Common myeloid progenitor, CD34-positive (primary cell): ENCODE results near the gene PSMD5.

Experiments used
- CTCF ChIA-PET: fragments of 350-600 bp; sonication (Branson Sonifier 250); formaldehyde crosslinking; loops from one replicate; lab custom pipeline; 2021; ENCODE audit warnings: antibody characterized with exemption; lab: Charles Lee
- POLR2A ChIA-PET: fragments of 350-600 bp; sonication (Branson Sonifier 250); formaldehyde crosslinking; loops from one replicate; lab custom pipeline; 2021; ENCODE audit warnings: antibody characterized with exemption; lab: Charles Lee
- DNase-seq, 3 donors: peaks; one replicate each; pipeline versions ENCODE4 v3.0.0 to v3.0.0-alpha.2; 2013
- H3K27ac ChIP-seq, 2 experiments: 1 replicate in 1 of 2; 2 replicates in 1 of 2; pipeline ENCODE4 v1.7.0; 2013; ENCODE audit warnings: inconsistent platforms in 2 of 2, low read length in 2 of 2, mild to moderate bottlenecking in 2 of 2, low read depth in 1 of 2, moderate library complexity in 1 of 2; ENCODE audit not compliant: severe bottlenecking in 2 of 2, insufficient read depth in 1 of 2, poor library complexity in 1 of 2
- H3K27me3 ChIP-seq, 5 experiments: replicated peaks in 2 of 5; 1 replicate in 3 of 5; 2 replicates in 2 of 5; pipeline versions ENCODE4 v1.6.1 to v1.7.0; 2013; ENCODE audit warnings: low read length in 4 of 5, mild to moderate bottlenecking in 2 of 5, moderate library complexity in 2 of 5, inconsistent platforms in 1 of 5; ENCODE audit not compliant: insufficient read depth in 5 of 5, control insufficient read depth in 4 of 5
- H3K36me3 ChIP-seq, 4 experiments: 1 replicate in 2 of 4; 2 replicates in 2 of 4; pipeline versions ENCODE4 v1.6.1 to v1.7.0; 2013; ENCODE audit warnings: low read length in 3 of 4, control low read depth in 1 of 4, mild to moderate bottlenecking in 1 of 4; ENCODE audit not compliant: control insufficient read depth in 4 of 4, insufficient read depth in 4 of 4
- H3K4me1 ChIP-seq, 4 experiments: 1 replicate in 3 of 4; 2 replicates in 1 of 4; pipeline versions ENCODE4 v1.6.1 to v1.7.1; 2013; ENCODE audit warnings: low read length in 3 of 4, mild to moderate bottlenecking in 3 of 4, control low read depth in 1 of 4, inconsistent platforms in 1 of 4, moderate library complexity in 1 of 4; ENCODE audit not compliant: control insufficient read depth in 4 of 4, insufficient read depth in 4 of 4; ENCODE audit errors: control extremely low read depth in 1 of 4
- H3K4me3 ChIP-seq, 7 experiments: 1 replicate in 4 of 7; 2 replicates in 3 of 7; pipeline versions ENCODE4 v1.5.1 to v1.7.0; 2013; ENCODE audit warnings: mild to moderate bottlenecking in 7 of 7, low read length in 6 of 7, moderate library complexity in 6 of 7, inconsistent platforms in 2 of 7, low read depth in 2 of 7, control low read depth in 1 of 7; ENCODE audit not compliant: insufficient read depth in 4 of 7, control insufficient read depth in 1 of 7; ENCODE audit errors: extremely low read depth in 1 of 7
- H3K9me3 ChIP-seq, 5 experiments: 1 replicate in 4 of 5; 2 replicates in 1 of 5; pipeline versions ENCODE4 v1.6.1 to v1.7.1; 2013; ENCODE audit warnings: low read length in 4 of 5, mild to moderate bottlenecking in 2 of 5, inconsistent platforms in 1 of 5, low read depth in 1 of 5, moderate library complexity in 1 of 5; ENCODE audit not compliant: control insufficient read depth in 4 of 5, insufficient read depth in 2 of 5; ENCODE audit errors: control extremely low read depth in 1 of 5
- WGBS: methylation state at CpG from one replicate; pipeline ENCODE4 v1.1.5; 2013; ENCODE audit not compliant: insufficient coverage; 5-methylcytosine and 5-hydroxymethylcytosine counted together

Gene PSMD5

GRCh38 chr9:120841930-120842684 lies 615 bp downstream of the PSMD5 start:
- CTCF ChIA-PET: interaction anchor here (1.4 kb wide), 1 partner anchor 48 kb away, joined by 5 read pairs; the partner anchor contains the start of gene FBXW2
- Histone ChIP-seq H3K4me3 (peak overlapping the region; percentile 58 to 97 (median 87)), H3K36me3 (peaks cover 0 to 13% (median 3%) of the 10 kb centered on the region in 4 experiments), H3K9me3 (no peaks in the 10 kb centered on the region), H3K27me3 (no peaks in the 10 kb centered on the region), H3K27ac (peak overlapping the region; percentile 86 to 96), H3K4me1 (peaks cover 0 to 24% (median 10%) of the 10 kb centered on the region in 4 experiments)
- no peak for DNase-seq
- 68% methylated on average over 17 of the region's 18 CpGs for WGBS
- POLR2A ChIA-PET: interaction anchor here (1.1 kb wide), 1 partner anchor 48 kb away, joined by 6 read pairs; a partner anchor contains a TSS

- CTCF ChIA-PET: no interaction called here
- POLR2A ChIA-PET: no interaction called here
Observed at GRCh38 chr9:120839146-120839545, 3.6 kb downstream of the PSMD5 start.

GRCh38 chr9:120837921-120838320 lies 4.8 kb downstream of the PSMD5 start:
- CTCF ChIA-PET: no interaction called here
- POLR2A ChIA-PET: no interaction called here
- Histone ChIP-seq H3K27ac (no peak overlapping the region), H3K36me3 (peaks cover 2 to 17% (median 13%) of the 10 kb centered on the region in 4 experiments), H3K9me3 (no peaks in the 10 kb centered on the region), H3K4me1 (peaks cover 0 to 10% (median 8%) of the 10 kb centered on the region in 4 experiments), H3K27me3 (no peaks in the 10 kb centered on the region), H3K4me3 (no peak overlapping the region)
- DNase-seq: peak in 1 of 3 donors; percentile 6
- WGBS: no CpG with 5 or more reads among the region's 3 CpGs

More at GRCh38 chr9:120839146-120839545, 3.6 kb downstream of the PSMD5 start:
- Histone ChIP-seq H3K27ac (no peak overlapping the region), H3K4me3 (no peak overlapping the region), H3K9me3 (no peaks in the 10 kb centered on the region), H3K27me3 (no peaks in the 10 kb centered on the region), H3K4me1 (peaks cover 0 to 23% (median 10%) of the 10 kb centered on the region in 4 experiments), H3K36me3 (peaks cover 2 to 13% (median 9%) of the 10 kb centered on the region in 4 experiments)
- DNase-seq: no peak
- WGBS: 100% methylated on average over 1 of the region's 2 CpGs

DNA sequence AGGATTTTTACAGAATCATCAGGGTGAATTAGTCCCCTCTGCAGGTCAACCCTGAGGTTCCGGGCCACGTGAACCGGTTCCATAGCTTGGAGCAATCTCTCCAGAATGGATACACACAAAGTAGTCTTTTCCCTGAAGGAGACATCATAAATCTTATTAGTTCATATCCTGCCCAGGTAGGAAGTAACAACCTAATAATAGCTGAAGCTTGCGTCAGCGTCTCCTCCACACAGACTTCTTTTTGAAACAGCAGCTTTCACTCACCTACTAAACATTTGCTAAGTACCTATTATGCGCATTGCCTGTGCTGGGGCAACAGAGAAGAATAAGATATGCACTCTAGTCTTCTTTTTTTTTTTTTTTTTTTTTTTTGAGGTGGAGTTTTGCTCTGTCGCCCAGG lies 9.4 kb downstream of the PSMD5 start:
- 95% methylated on average over 3 of the region's 7 CpGs for WGBS
- Histone ChIP-seq H3K27ac (no peak overlapping the region), H3K36me3 (peaks cover 13 to 54% (median 29%) of the 10 kb centered on the region in 4 experiments), H3K27me3 (no peaks in the 10 kb centered on the region), H3K9me3 (no peaks in the 10 kb centered on the region), H3K4me3 (no peak overlapping the region), H3K4me1 (no peaks in the 10 kb centered on the region)
- POLR2A ChIA-PET: interaction anchor here (0.9 kb wide), 1 partner anchor 40 kb away, joined by 3 read pairs; the partner anchor contains the start of gene FBXW2
- CTCF ChIA-PET: no interaction called here
- no peak for DNase-seq

GRCh38 chr9:120832807-120833206 lies 9.9 kb downstream of the PSMD5 start:
- DNase-seq: no peak
- Histone ChIP-seq H3K27ac (no peak overlapping the region), H3K27me3 (no peaks in the 10 kb centered on the region), H3K9me3 (no peaks in the 10 kb centered on the region), H3K4me1 (no peaks in the 10 kb centered on the region), H3K36me3 (peaks cover 18 to 54% (median 29%) of the 10 kb centered on the region in 4 experiments), H3K4me3 (no peak overlapping the region)
- CTCF ChIA-PET: interaction anchor here (0.6 to 1.0 kb wide), 2 partner anchors 12 to 320 kb away, joined by 3 to 4 read pairs; no protein-coding TSS in a partner anchor
- POLR2A ChIA-PET: interaction anchor here (0.6 to 0.9 kb wide), 2 partner anchors 40 to 461 kb away, joined by 3 read pairs; partner anchors contain the start of gene FBXW2

- H3K36me3 ChIP-seq: peaks cover 25 to 72% (median 34%) of the 10 kb centered on the region in 4 experiments
- 100% methylated on average over 1 of the region's 3 CpGs for WGBS
Observed at GRCh38 chr9:120830865-120831264, 11.9 kb downstream of the PSMD5 start.

GRCh38 chr9:120830151-120830550 lies 12.6 kb downstream of the PSMD5 start:
- CTCF ChIA-PET: no interaction called here
- H3K9me3 ChIP-seq: peaks cover 0 to 2% (median 0%) of the 10 kb centered on the region in 5 experiments
- H3K4me1 ChIP-seq: no peaks in the 10 kb centered on the region
- H3K4me3 ChIP-seq: no peak overlapping the region
- no peak overlapping the region for H3K27ac ChIP-seq
- POLR2A ChIA-PET: no interaction called here
- no peaks in the 10 kb centered on the region for H3K27me3 ChIP-seq
- 100% methylated on average over 2 of the region's 3 CpGs for WGBS
- no peak for DNase-seq
- H3K36me3 ChIP-seq: peaks cover 27 to 73% (median 32%) of the 10 kb centered on the region in 4 experiments

More at GRCh38 chr9:120830865-120831264, 11.9 kb downstream of the PSMD5 start:
- no peak for DNase-seq
- no peak overlapping the region for H3K27ac ChIP-seq
- peaks cover 0 to 2% (median 0%) of the 10 kb centered on the region in 5 experiments for H3K9me3 ChIP-seq
- no peaks in the 10 kb centered on the region for H3K4me1 ChIP-seq
- ChIA-PET CTCF (interaction anchor here (0.9 kb wide), 1 partner anchor 9 kb away, joined by 3 read pairs; no protein-coding TSS in a partner anchor), POLR2A (no interaction called here)
- no peaks in the 10 kb centered on the region for H3K27me3 ChIP-seq
- H3K4me3 ChIP-seq: no peak overlapping the region
